GM18519 (cell line): ENCODE data around the gene HMMR.
"Not testable (repeated sequence)": the region's sequence is repeated elsewhere in the genome, so short reads cannot be mapped to it uniquely, and the experiment has no call there.

ENCODE experiments used
- ATAC-seq: cut with Tn5 transposase; IDR thresholded peaks from one replicate; pipeline ENCODE4 v1.9.1; 2021; ENCODE audit warnings: mild to moderate bottlenecking, moderate library complexity; ENCODE audit not compliant: unreplicated experiment, low FRiP score

Gene HMMR

DNA sequence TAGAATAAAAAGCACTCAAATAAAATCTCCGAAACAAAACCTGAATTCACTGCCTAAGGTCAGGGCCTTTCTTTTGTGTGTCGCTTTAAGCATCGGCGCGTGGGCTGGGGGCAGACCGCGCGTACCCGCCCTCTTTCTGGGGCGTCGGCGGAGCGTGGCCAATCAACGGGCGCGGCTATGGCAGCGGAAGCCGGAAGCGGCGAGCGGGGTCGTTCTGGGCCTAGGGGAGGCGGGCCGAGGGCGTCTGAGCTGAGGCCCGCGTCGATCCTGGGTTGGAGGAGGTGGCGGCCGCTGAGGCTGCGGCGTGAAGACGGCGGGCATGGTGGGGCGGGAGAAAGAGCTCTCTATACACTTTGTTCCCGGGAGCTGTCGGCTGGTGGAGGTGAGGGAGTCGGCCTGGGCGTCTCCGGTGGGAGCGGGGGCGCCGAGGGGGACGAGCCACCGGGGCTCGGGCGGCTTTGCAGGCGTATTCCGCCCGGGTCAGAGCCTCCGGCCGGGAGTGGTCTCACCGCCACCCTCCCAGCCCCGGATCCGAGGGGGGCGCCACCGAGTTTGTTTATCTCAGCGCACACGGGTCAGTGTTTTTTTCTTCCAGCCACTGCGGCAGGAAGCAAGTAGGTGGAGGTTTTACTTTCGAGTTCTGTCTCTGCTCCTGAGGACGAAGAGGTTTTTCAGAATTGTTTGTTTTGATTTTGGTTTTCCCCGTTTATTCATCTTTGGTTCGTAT lies 45.1 kb downstream of the HMMR start, which contains the start of gene MAT2B:
Gene MAT2B (plus strand): TSS at position 252 of the 727 bp plus-strand sequence. CDS start 68 bp downstream, at position 320.
- peak; percentile 80 for ATAC-seq

DNA sequence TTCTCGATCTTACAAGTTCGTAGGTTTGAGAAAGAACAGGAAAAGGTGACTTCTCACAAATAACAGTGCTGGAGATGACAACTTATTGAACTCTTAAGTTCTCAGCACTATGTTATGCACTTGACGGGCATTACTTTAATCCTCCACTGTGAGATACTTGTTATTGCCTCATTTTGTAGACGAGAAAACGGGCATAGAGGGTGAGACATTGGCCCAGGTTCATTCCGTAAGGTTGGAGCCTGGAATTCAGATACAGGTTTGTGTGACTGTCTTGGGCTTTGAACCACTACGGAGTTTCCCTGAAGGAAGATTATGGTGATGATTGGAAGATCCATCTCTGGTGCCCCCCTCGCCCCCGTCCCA lies 45.6 kb downstream of the HMMR start:
- ATAC-seq: peak; percentile 10

DNA sequence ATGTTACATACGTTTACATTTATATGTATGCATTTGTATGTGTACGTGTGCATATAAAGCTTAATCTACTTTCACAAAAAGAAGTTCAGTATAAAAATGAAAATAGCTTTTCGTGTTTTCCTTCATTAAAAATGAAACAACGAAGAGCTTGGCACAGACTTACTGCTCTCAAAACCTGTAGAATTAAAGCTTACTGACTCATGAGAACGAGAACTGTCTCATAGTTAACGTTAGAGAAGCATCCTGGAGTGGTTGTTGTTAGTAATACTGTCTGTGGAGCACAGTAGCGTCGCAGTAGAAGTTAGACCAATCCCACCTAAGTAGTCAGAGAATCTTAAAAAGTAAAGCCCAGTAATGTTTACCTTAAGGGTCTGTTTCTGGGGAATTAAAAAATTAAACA lies 46.3 kb downstream of the HMMR start:
- ATAC-seq: peak; percentile 11

DNA sequence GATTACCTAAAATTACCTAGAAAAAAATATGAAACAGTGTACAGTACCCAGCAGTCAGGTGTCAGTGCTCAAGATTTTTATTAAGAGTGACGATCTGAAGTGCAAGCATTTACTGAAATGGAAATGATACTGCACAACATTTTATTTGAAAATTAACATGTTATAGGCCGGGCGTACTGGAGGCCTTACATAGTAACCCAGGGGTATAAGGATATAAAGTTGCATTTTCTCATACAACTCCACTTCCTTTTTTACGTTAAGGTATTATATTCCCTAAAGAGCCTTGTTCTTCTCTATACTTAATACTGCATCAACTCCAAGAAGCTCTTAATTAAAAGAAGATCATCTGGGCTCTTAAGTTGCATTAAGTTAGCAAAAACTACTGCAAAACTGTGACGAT lies 48.3 kb downstream of the HMMR start:
- no peak for ATAC-seq

DNA sequence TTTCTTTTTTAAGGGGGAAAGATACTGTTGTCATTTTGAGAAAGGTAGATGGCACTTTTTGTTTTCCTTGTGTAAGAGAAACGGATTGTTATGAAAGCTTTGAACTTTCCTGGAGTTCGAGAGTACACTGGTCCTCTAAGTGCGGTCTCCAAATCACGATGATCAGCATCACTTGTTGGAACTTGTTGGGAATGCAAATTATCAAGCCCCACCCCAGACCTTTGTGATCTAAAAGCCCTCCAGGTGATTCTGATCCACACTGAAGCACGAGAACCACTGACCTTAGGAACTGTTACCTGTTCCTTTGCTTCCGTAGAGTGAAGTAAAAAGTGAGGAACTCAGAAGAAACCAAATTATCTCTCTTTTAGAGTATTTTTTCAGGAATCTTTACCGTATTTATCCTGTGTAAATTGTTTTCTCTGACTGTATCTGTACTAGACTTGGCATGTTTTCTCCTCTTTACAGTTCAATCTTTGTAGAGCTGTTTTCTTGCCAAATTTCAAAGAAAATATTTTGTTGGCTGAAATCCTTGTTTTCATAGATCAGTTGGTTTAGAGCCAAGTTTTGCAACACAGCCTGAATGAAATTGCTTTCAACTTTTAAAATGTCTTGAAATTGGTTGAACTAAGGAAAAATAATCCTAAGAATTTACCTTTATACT lies 49.0 kb downstream of the HMMR start:
- ATAC-seq: no peak

DNA sequence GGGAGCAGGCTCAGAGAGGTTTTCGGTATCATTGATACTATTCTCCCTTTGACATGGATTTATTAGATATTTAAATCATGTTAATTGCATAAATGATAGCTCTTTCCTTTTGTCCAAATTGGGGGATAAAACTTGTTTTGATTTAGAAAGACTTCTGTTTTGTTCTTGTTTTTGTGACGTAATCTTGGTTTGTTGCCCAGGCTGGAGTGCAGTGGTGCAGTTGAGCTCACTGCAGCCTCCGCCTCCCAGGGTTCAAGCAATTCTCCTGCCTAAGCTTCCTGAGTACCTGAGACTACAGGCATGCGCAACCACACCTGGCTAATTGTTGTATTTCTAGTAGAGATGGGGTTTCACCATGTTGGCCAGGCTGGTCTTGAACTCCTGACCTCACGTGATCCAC lies 52.1 kb downstream of the HMMR start:
- ATAC-seq: no peak

DNA sequence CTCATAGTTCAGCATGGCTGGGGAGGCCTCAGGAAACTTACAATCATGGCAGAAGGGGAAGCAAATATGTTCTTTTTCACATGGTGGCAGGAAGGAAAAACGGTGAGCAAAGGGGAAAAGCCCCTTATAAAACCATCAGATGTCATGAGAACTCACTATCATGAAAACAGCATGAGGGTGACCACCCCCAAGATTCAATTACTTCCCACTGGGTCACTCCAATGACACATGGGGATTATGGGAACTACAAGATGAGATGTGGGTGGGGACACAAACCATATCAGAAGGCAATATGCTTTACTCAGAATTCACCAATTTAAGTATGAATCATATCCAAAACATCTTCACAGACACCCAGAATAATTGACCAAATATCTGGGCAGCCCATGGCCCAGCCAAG lies 64.7 kb downstream of the HMMR start:
- ATAC-seq: no peak

DNA sequence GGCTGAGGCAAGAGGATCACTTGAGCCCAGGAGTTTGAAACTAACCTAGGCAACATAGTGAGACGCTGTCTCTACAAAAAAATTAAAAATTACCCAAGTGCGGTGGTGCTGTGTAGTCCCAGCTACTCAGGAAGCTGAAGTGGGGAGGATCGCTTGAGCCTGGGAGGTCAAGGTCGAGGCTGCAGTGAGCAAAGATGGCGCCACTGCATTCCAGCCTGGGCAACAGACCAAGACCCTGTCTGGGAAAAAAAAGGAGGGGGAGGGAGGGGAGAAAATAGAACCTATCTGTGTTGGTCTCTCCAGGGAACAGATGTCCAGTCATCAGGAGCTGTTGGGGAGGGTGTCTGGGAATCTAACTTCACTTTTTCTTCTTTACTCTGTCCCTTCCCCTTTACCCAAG lies 69.3 kb downstream of the HMMR start:
- no peak for ATAC-seq

DNA sequence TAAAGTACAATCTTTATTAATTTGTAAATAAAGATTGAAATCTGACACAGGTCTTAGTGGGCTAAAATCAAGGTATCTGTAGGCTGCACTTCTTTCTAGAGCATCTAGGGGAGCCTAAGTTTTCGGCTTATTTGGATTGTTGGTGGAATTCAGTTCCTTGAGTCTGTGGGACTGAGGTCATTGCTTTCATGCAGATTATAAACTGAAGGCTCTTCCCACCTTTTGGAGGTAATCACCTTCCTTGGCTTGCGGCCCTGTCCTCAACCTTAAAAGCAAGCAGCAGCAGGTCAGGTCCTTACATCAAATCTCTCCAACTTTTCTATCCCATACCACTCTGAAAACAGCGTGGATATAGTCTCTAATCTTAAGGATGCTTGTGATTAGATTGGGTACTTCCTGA lies 70.8 kb downstream of the HMMR start:
- ATAC-seq: no peak

DNA sequence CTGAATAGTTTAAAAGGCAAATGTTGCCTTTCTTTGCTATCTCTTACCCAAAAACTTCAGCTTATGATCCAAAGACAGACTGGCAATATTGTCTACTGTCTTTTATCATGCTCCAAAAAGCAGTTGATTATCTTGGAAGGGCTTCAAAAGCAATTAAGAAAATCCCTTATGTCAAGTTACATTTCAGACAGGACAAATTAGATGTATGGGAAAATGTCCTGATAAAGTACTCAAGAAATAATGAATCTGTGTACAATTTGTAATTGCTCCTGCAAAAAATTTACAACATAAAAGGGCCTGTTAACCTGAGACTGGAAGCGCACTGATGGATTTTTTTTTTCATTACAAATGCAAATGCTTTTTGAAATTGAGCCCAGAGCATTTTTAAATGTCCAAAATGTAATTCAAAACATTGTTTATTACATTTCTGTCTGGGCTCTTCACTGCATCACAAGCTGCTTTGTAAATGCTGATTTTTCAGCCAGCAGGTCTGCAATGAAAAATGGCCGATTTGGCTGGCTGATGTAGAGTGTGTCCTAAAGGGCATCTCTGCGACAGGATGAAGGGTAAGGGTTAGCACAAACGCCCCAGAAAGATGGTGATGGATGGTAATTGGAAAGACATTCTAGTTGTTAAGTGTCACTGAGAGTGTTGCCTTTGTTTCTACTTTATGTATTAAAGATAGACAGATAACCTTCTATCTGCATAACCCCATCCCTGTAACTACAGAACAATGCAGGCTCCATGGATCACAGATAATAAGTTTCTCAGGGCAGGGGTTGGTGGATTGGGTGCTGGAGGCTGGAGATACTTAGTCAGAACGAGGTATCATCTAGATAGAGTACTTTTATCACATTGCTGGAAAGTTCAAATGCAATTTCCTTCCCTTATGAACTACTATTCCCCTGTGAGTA lies 72.0 kb downstream of the HMMR start:
- ATAC-seq: no peak

DNA sequence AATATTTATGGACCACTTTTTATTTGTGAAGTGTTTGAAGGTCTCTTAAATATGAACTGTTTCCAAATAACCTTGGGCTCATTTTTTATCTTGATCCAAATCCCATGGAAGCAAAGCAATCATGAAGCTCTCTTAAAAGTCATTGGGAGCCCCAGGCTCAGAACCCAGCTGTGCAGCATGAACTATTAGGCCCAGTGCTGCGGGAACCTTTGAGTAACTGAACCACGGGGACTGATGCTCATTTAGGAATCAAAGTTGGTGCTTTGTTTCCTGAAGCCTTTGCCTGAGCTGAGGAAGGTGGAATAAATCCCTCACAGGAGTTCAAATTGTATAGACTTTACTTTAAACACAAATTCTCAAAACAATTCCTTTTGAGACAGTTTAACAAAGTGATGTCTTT lies 72.8 kb downstream of the HMMR start:
- ATAC-seq: no peak

DNA sequence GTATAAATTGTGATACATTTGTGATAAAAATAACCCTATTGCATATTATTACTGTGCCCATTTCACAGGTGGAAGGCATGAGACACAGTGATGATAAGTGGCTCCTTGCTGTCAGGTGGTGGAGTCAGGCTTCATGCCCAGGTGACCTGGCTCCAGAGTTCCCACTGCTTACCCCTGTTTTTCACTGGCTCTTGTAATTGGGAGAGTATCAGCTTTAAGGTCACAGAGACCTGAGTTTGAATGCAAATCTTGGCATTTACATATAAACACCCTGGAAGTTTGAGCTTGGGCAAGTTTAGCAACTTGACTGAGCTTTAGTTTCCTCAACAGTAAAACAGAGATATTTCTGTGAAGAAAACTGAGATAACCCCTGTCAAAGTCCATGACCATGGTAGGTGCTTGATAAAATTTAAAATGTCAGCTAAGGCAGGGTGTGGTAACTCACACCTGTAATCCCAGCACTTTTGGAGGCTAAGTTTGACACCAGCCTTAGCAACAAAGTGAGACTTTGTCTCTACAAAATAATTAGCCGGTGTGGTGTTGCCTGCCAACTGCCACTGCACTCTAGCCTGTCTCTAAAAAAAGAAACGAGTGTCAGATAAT lies 74.2 kb downstream of the HMMR start:
- ATAC-seq: no peak

DNA sequence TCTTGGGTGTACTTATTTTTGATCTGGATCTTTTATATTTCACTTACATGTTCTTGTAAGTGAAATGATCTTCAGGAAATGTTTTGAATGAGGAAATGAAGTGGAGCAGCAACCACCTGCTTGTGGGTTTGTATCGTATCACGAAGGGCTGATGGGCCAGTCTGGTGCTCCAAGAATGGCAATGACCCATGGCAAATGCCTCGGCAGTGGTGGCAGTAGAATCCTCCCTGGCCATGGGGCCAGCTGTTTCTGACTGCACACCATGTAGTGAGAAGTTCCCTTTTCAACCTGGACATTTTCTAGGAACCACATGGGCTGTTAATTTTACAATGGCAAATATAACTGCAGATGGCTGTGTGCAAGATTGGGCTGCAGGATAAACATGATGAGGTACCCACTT lies 74.9 kb downstream of the HMMR start:
- no peak for ATAC-seq

DNA sequence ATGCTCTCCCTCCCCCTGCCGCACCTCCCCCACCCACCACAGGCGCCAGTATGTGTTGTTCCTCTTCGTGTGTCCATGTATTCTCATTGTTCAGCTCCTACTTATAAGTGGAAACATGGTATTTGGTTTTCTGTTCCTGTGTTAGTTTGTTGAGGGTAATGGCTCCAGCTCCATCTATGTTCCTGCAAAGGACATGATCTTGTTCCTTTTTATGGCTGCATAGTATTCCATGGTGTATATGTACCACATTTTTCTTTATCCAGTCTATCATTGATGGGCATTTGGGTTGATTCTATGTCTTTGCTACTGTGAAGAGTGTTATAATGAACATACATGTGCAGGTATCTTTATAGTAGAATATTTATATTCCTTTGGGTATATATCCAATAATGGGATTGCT lies 76.0 kb downstream of the HMMR start:
- not testable (repeated sequence) for ATAC-seq

DNA sequence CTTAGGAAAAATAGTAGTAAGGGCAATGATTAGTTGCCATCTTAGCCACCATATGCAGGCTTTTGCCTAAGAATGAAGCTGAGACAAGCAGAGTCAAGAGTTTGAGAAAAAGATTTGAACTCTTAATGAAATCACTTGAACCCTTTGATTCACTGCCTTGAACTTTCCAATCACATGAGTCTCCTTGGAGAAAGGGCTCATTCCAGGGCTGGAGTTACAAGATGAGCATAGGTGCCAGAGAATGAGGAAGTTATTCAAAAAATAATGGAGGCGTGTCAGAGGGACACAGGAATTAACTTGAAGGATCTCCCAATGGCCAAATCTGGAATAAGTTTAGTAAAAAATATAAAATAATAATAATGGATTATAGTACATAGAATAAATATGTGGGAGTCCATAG lies 80.3 kb downstream of the HMMR start:
- no peak for ATAC-seq
